22Rv1 (cell line): ENCODE results near the gene PLGRKT.
"Not testable (repeated sequence)": the region's sequence is repeated elsewhere in the genome, so short reads cannot be mapped to it uniquely, and the experiment has no call there.

Experiments
- H3K27ac ChIP-seq: fragments of 450-650 bp; 2 replicates; pipeline ENCODE4 v1.5.1; 2017
- CTCF ChIP-seq: fragments of 450-650 bp; IDR thresholded peaks from 2 replicates; pipeline ENCODE4 v1.5.1; 2017; ENCODE audit warnings: mild to moderate bottlenecking
- ZFX ChIP-seq: fragments of 450-650 bp; IDR thresholded peaks from 2 replicates; pipeline ENCODE4 v1.6.1; 2017; ENCODE audit warnings: antibody characterized with exemption, borderline replicate concordance

The PLGRKT gene

DNA sequence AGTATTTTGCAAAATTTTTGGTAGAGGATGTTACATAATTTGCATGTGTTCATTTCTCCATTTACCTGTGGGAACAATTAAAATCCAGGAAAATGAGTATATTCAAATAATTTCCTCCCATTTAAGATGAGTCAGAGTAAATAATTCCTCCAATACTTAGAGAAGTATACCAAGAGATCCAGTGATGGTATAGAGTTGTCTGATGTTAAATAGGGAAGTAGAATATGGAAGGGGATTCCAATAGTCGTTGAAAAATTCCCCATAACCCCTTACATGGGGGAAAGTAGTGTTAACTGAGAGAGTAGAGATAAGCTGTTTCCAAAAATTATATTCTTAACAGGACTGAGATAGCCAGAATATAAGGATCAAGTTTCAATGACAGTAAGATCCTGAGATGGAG is 28.3 kb upstream of the PLGRKT start:
- H3K27ac ChIP-seq: no peak overlapping the region
- TF ChIP-seq CTCF (no peak), ZFX (no peak)

DNA sequence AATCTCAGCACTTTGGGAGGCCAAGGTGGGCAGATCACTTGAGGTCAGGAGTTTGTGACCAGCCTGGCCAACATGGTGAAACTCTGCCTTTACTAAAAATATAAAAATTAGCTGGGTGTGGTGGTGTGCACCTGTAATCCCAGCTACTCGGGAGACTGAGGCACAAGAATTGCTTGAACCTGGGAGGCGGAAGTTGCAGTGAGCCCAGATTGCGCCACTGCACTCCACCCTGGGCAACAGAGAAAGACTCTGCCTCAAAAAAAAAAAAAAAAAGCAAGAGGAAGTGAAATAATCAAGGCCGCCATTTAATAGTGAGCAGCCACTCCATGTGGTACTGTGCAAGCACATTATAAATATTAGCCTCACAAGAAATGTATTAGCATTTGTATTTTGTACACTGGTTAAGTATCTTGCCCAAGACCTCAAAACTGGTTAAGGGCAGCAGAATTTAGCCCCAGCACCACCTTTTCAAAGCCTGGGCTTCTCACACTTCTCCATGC is 27.2 kb upstream of the PLGRKT start:
- H3K27ac ChIP-seq: not testable (repeated sequence)

- TF ChIP-seq ZFX (no peak), CTCF (no peak)
- no peak overlapping the region for H3K27ac ChIP-seq
These were observed 22.4 kb upstream of the PLGRKT start for GRCh38 chr9:5460157-5460556.

DNA sequence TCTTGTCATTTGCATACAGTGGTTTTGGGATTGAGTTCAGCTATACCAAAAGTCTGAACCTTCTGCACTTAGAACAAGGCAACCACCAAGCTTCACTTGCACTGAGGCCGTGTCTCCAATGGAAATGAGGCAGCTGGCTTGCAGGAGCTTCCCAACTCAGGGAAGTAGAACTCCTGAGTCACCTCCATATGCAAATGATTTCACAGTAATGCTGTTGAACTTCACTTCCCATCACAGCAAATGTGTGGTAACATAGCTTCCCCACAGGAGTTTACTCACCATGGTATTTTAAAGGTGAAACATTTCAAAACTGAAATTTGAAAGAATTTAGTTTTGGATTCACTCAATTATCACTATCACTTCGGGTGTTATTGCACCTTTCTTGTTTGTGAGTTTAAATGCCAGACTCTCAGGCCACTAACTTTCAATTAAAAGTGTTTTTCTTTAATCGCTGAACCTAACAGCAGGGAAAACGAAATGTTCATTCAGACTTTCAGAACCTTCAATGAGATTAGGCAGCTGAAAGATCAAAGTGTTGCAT is 21.6 kb upstream of the PLGRKT start:
- no peak overlapping the region for H3K27ac ChIP-seq
- no peak for TF ChIP-seq CTCF

DNA sequence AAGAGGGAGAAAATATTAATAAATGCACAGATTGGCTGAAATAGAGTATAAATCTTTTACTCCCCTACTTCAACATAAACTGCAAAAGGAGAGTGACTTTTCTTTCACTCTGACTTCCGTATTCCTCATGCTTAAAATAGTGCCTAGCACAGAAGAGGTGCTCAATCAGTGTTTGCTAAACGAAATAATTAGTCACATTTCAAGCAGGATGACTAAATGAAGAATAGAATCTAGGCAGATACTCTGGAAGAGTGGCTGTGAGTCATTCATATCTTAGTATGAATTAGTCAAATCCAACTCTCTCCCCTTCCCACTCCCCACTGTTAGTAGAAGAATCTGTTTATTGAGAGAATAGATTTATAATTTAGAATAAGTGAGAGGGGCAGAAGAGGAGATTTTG is 17.5 kb upstream of the PLGRKT start:
- TF ChIP-seq ZFX: no peak
- TF ChIP-seq CTCF: no peak

GRCh38 chr9:5453673-5454072 is 15.9 kb upstream of the PLGRKT start:
- H3K27ac ChIP-seq: no peak overlapping the region
- TF ChIP-seq ZFX (no peak), CTCF (no peak)

More for the DNA sequence above, 17.5 kb upstream of the PLGRKT start:
- no peak overlapping the region for H3K27ac ChIP-seq

- no peak overlapping the region for H3K27ac ChIP-seq
These were observed 15.3 kb upstream of the PLGRKT start for GRCh38 chr9:5453004-5453403.

More at GRCh38 chr9:5453004-5453403, 15.3 kb upstream of the PLGRKT start:
- no peak for TF ChIP-seq ZFX
- TF ChIP-seq CTCF: no peak
